Cardiac fibroblast (primary cell): Measurements from ENCODE around the gene SERPINF2.
"Not testable (repeated sequence)": the region's sequence is repeated elsewhere in the genome, so short reads cannot be mapped to it uniquely, and the experiment has no call there.

Experiments used
- DNase-seq, 2 donors: peaks; one replicate each; pipeline versions ENCODE4 v3.0.0 to v3.0.0-alpha.2; 2010; ENCODE audit warnings: low read depth in 2 of 2
- H3K4me3 ChIP-seq, 2 donors: replicated peaks in 1 of 2; 1 replicate in 1 of 2; 2 replicates in 1 of 2; pipeline ENCODE4 v1.5.1; 2011; ENCODE audit warnings: low read depth in 2 of 2, low read length in 2 of 2, mild to moderate bottlenecking in 2 of 2, moderate library complexity in 1 of 2
- CTCF ChIP-seq: IDR thresholded peaks from one replicate; pipeline ENCODE4 v1.5.1; 2011; ENCODE audit warnings: low read depth, mild to moderate bottlenecking, low read length, inconsistent platforms

Gene SERPINF2

GRCh38 chr17:1707107-1707506 is 35.6 kb upstream of the SERPINF2 start:
- H3K4me3 ChIP-seq = no peak overlapping the region
- no peak for TF ChIP-seq CTCF
- no peak for DNase-seq

GRCh38 chr17:1708791-1709346 is 33.8 kb upstream of the SERPINF2 start:
- not testable (repeated sequence) for DNase-seq, H3K4me3 ChIP-seq

GRCh38 chr17:1709403-1709951 is 33.2 kb upstream of the SERPINF2 start:
- TF ChIP-seq CTCF = no peak
- DNase-seq = no peak
- peak overlapping the region; percentile 48 to 57 for H3K4me3 ChIP-seq

- peak; percentile 68 to 77 for DNase-seq
- no peak for TF ChIP-seq CTCF
- peak within 1 kb of the TSS; percentile 48 to 57 for H3K4me3 ChIP-seq
Measured at GRCh38 chr17:1709971-1710806, 32.5 kb upstream of the SERPINF2 start, which contains the start of gene TLCD2. Gene TLCD2, minus strand, starts transcription at chr17:1710377. Its CDS starts 135 bp downstream, at chr17:1710242.

GRCh38 chr17:1710807-1711553 is 31.7 kb upstream of the SERPINF2 start:
- DNase-seq = peak; percentile 52 to 62
- no peak for TF ChIP-seq CTCF
- H3K4me3 ChIP-seq = peak overlapping the region; percentile 48 to 57

- DNase-seq = no peak
- TF ChIP-seq CTCF = no peak
- H3K4me3 ChIP-seq = no peak overlapping the region
Measured at GRCh38 chr17:1711804-1712203, 30.9 kb upstream of the SERPINF2 start.

- peak overlapping the region in 1 of 2 donors; percentile 12 for H3K4me3 ChIP-seq
- TF ChIP-seq CTCF = no peak
Measured at GRCh38 chr17:1712271-1712670, 30.4 kb upstream of the SERPINF2 start.

More at GRCh38 chr17:1712271-1712670, 30.4 kb upstream of the SERPINF2 start:
- no peak for DNase-seq
